HG02938 (cell line): ENCODE data around the gene CDH10.

Source experiments
- ATAC-seq: cut with Tn5 transposase; IDR thresholded peaks from one replicate; pipeline ENCODE4 v1.9.1; 2021; ENCODE audit warnings: mild to moderate bottlenecking, moderate library complexity; ENCODE audit not compliant: unreplicated experiment

The CDH10 gene

GRCh38 chr5:24492229-24492628 lies 152.5 kb downstream of the CDH10 start:
- ATAC-seq, result no peak

GRCh38 chr5:24491490-24491889 lies 153.3 kb downstream of the CDH10 start:
- no peak for ATAC-seq

GRCh38 chr5:24487368-24488229 lies 157.2 kb downstream of the CDH10 start:
- no peak for ATAC-seq

- no peak for ATAC-seq
Measured at GRCh38 chr5:24480952-24481351, 163.8 kb downstream of the CDH10 start.

GRCh38 chr5:24477958-24478357 lies 166.8 kb downstream of the CDH10 start:
- ATAC-seq, result no peak

GRCh38 chr5:24475101-24475500 lies 169.7 kb downstream of the CDH10 start:
- no peak for ATAC-seq

- ATAC-seq, result no peak
Measured at GRCh38 chr5:24474685-24475084, 170.1 kb downstream of the CDH10 start.

GRCh38 chr5:24472518-24472917 lies 172.3 kb downstream of the CDH10 start:
- ATAC-seq, result no peak

- ATAC-seq, result no peak
Measured at GRCh38 chr5:24444414-24444813, 200.4 kb downstream of the CDH10 start.

- ATAC-seq, result no peak
Measured at GRCh38 chr5:24439465-24439864, 205.3 kb downstream of the CDH10 start.
